Stimulated activated naive CD8-positive, alpha-beta T cell treated with anti-CD3 and anti-CD28 coated beads, Interleukin-15, Interleukin-2, amounts not matched to agents 100 ng/mL and 50 ng/mL, for 24 hours (primary cell): ENCODE results near the gene ZNF732.
"Not testable (repeated sequence)": the region's sequence is repeated elsewhere in the genome, so short reads cannot be mapped to it uniquely, and the experiment has no call there.

Experiments
- H3K27ac Mint-ChIP-seq: one replicate; pipeline ENCODE4 v1.8.0; 2021; ENCODE audit warnings: mild to moderate bottlenecking, mixed read lengths
- H3K27me3 Mint-ChIP-seq: one replicate; pipeline ENCODE4 v1.8.0; 2021; ENCODE audit warnings: mixed read lengths
- H3K36me3 Mint-ChIP-seq: one replicate; pipeline ENCODE4 v1.8.0; 2021; ENCODE audit warnings: low read depth, mixed read lengths
- H3K4me1 Mint-ChIP-seq: one replicate; pipeline ENCODE4 v1.8.0; 2021; ENCODE audit warnings: low read depth, mixed read lengths
- H3K4me3 Mint-ChIP-seq: one replicate; pipeline ENCODE4 v1.8.0; 2021; ENCODE audit warnings: mild to moderate bottlenecking, mixed read lengths
- H3K9me3 Mint-ChIP-seq: one replicate; pipeline ENCODE4 v1.8.0; 2021; ENCODE audit warnings: mixed read lengths

The ZNF732 gene

GRCh38 chr4:304969-305680 lies at the start of gene ZNF732:
ZNF732 (minus strand) TSS chr4:305474; CDS start chr4:305310, 164 bp downstream.
- Mint-ChIP-seq H3K36me3 (peaks cover 19% of the 10 kb centered on the region), H3K27ac (no peak within 1 kb of the TSS), H3K27me3 (peaks cover 33% of the 10 kb centered on the region), H3K4me3 (no peak within 1 kb of the TSS), H3K4me1 (peaks cover 11% of the 10 kb centered on the region), H3K9me3 (peaks cover 27% of the 10 kb centered on the region)

- peaks cover 34% of the 10 kb centered on the region for H3K4me1 Mint-ChIP-seq
- peak overlapping the region; percentile 98 for H3K4me3 Mint-ChIP-seq
- no peak overlapping the region for H3K27ac Mint-ChIP-seq
Observed at GRCh38 chr4:340011-340410, 34.7 kb upstream of the ZNF732 start.

GRCh38 chr4:338759-339097 lies 33.5 kb upstream of the ZNF732 start:
- peaks cover 57% of the 10 kb centered on the region for H3K36me3 Mint-ChIP-seq
- peak overlapping the region; percentile 98 for H3K27ac Mint-ChIP-seq
- peaks cover 34% of the 10 kb centered on the region for H3K4me1 Mint-ChIP-seq
- H3K9me3 Mint-ChIP-seq = peaks cover 16% of the 10 kb centered on the region
- H3K4me3 Mint-ChIP-seq = peak overlapping the region; percentile 98
- no peaks in the 10 kb centered on the region for H3K27me3 Mint-ChIP-seq

More at GRCh38 chr4:340011-340410, 34.7 kb upstream of the ZNF732 start:
- H3K27me3 Mint-ChIP-seq = no peaks in the 10 kb centered on the region
- H3K9me3 Mint-ChIP-seq = peaks cover 16% of the 10 kb centered on the region
- peaks cover 70% of the 10 kb centered on the region for H3K36me3 Mint-ChIP-seq

- H3K27me3 Mint-ChIP-seq = no peaks in the 10 kb centered on the region
- peaks cover 52% of the 10 kb centered on the region for H3K36me3 Mint-ChIP-seq
- H3K27ac Mint-ChIP-seq = peak overlapping the region; percentile 98
- peaks cover 34% of the 10 kb centered on the region for H3K4me1 Mint-ChIP-seq
- peak overlapping the region; percentile 98 for H3K4me3 Mint-ChIP-seq
- H3K9me3 Mint-ChIP-seq = peaks cover 16% of the 10 kb centered on the region
Observed at GRCh38 chr4:337932-338758, 32.9 kb upstream of the ZNF732 start.

- peaks cover 10% of the 10 kb centered on the region for H3K9me3 Mint-ChIP-seq
- peaks cover 34% of the 10 kb centered on the region for H3K4me1 Mint-ChIP-seq
- H3K27me3 Mint-ChIP-seq = no peaks in the 10 kb centered on the region
- H3K36me3 Mint-ChIP-seq = peaks cover 43% of the 10 kb centered on the region
- H3K4me3 Mint-ChIP-seq = peak within 1 kb of the TSS; percentile 98
- H3K27ac Mint-ChIP-seq = peak within 1 kb of the TSS; percentile 98
Observed at GRCh38 chr4:337143-337931, 32.1 kb upstream of the ZNF732 start, which contains the start of gene ZNF141. ZNF141 (plus strand) TSS chr4:337814; CDS start chr4:337984, 170 bp downstream.

- peaks cover 7% of the 10 kb centered on the region for H3K9me3 Mint-ChIP-seq
Observed at GRCh38 chr4:336893-337142, 31.5 kb upstream of the ZNF732 start.

GRCh38 chr4:336099-336892 lies 31.0 kb upstream of the ZNF732 start:
- Mint-ChIP-seq H3K4me1 (peaks cover 34% of the 10 kb centered on the region), H3K36me3 (peaks cover 33% of the 10 kb centered on the region), H3K9me3 (peaks cover 4% of the 10 kb centered on the region), H3K27ac (peak overlapping the region; percentile 65), H3K27me3 (no peaks in the 10 kb centered on the region), H3K4me3 (peak overlapping the region; percentile 59)

More at GRCh38 chr4:336893-337142, 31.5 kb upstream of the ZNF732 start:
- Mint-ChIP-seq H3K36me3 (peaks cover 38% of the 10 kb centered on the region), H3K4me3 (peak overlapping the region; percentile 98), H3K4me1 (peaks cover 34% of the 10 kb centered on the region), H3K27me3 (no peaks in the 10 kb centered on the region), H3K27ac (peak overlapping the region; percentile 98)

GRCh38 chr4:335515-335914 lies 30.2 kb upstream of the ZNF732 start:
- Mint-ChIP-seq H3K4me1 (peaks cover 32% of the 10 kb centered on the region), H3K4me3 (peak overlapping the region; percentile 59), H3K9me3 (peaks cover 4% of the 10 kb centered on the region), H3K27ac (no peak overlapping the region), H3K36me3 (peaks cover 28% of the 10 kb centered on the region), H3K27me3 (no peaks in the 10 kb centered on the region)

GRCh38 chr4:328729-329128 lies 23.5 kb upstream of the ZNF732 start:
- Mint-ChIP-seq H3K4me1 (no peaks in the 10 kb centered on the region), H3K27me3 (no peaks in the 10 kb centered on the region), H3K27ac (no peak overlapping the region), H3K4me3 (no peak overlapping the region), H3K36me3 (peaks cover 3% of the 10 kb centered on the region), H3K9me3 (peaks cover 17% of the 10 kb centered on the region)

- peaks cover 41% of the 10 kb centered on the region for H3K9me3 Mint-ChIP-seq
- peaks cover 9% of the 10 kb centered on the region for H3K27me3 Mint-ChIP-seq
- no peak overlapping the region for H3K27ac Mint-ChIP-seq
- H3K36me3 Mint-ChIP-seq = peaks cover 8% of the 10 kb centered on the region
- no peaks in the 10 kb centered on the region for H3K4me1 Mint-ChIP-seq
- no peak overlapping the region for H3K4me3 Mint-ChIP-seq
Observed at GRCh38 chr4:314296-314903, 9.1 kb upstream of the ZNF732 start.

GRCh38 chr4:309807-310206 lies 4.5 kb upstream of the ZNF732 start:
- H3K27ac Mint-ChIP-seq = no peak overlapping the region
- H3K4me1 Mint-ChIP-seq = peaks cover 11% of the 10 kb centered on the region
- no peaks in the 10 kb centered on the region for H3K27me3 Mint-ChIP-seq
- H3K9me3 Mint-ChIP-seq = peaks cover 21% of the 10 kb centered on the region
- peaks cover 5% of the 10 kb centered on the region for H3K36me3 Mint-ChIP-seq
- H3K4me3 Mint-ChIP-seq = no peak overlapping the region

GRCh38 chr4:306551-306961 lies 1.3 kb upstream of the ZNF732 start:
- H3K4me1 Mint-ChIP-seq = peaks cover 11% of the 10 kb centered on the region
- peaks cover 19% of the 10 kb centered on the region for H3K36me3 Mint-ChIP-seq
- H3K4me3 Mint-ChIP-seq = no peak overlapping the region
- H3K27me3 Mint-ChIP-seq = peaks cover 29% of the 10 kb centered on the region
- peak overlapping the region; percentile 49 for H3K27ac Mint-ChIP-seq
- H3K9me3 Mint-ChIP-seq = peaks cover 33% of the 10 kb centered on the region

GRCh38 chr4:304516-304915 lies 758 bp downstream of the ZNF732 start:
- peaks cover 11% of the 10 kb centered on the region for H3K4me1 Mint-ChIP-seq
- H3K4me3 Mint-ChIP-seq, H3K27ac Mint-ChIP-seq: not testable (repeated sequence)
- peaks cover 33% of the 10 kb centered on the region for H3K27me3 Mint-ChIP-seq
- peaks cover 19% of the 10 kb centered on the region for H3K36me3 Mint-ChIP-seq
- H3K9me3 Mint-ChIP-seq = peaks cover 27% of the 10 kb centered on the region

GRCh38 chr4:302381-302780 lies 2.9 kb downstream of the ZNF732 start:
- Mint-ChIP-seq H3K36me3 (peaks cover 19% of the 10 kb centered on the region), H3K9me3 (peaks cover 38% of the 10 kb centered on the region), H3K27me3 (peaks cover 33% of the 10 kb centered on the region), H3K27ac (no peak overlapping the region), H3K4me3 (no peak overlapping the region), H3K4me1 (peaks cover 11% of the 10 kb centered on the region)
